EH (cell line): ENCODE measurements around the gene PIGH.
"Not testable (repeated sequence)": the region's sequence is repeated elsewhere in the genome, so short reads cannot be mapped to it uniquely, and the experiment has no call there.

Experiments used
- DNase-seq: peaks from one replicate; pipeline ENCODE4 v3.0.0-alpha.2; 2015; ENCODE audit warnings: low read depth

The PIGH gene

DNA sequence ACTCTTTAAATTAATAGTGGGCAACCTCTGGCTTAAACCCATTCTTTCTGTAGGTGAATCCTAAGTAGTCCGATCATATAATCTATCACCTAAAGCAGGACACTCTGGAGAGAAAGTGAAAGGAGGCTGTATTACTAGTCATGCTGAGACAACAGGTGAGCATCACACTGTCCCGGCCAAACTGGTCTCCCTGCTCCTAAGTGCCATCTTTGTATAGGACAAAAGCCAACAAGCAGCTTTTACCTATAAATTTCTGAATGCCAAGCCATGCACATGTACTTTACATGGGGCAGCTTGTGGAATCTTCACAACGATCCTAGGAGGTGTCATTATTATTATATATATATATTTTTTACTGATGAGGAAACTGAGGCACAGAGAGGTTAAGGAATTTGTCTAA, 48.9 kb downstream of the PIGH start:
- no peak for DNase-seq

DNA sequence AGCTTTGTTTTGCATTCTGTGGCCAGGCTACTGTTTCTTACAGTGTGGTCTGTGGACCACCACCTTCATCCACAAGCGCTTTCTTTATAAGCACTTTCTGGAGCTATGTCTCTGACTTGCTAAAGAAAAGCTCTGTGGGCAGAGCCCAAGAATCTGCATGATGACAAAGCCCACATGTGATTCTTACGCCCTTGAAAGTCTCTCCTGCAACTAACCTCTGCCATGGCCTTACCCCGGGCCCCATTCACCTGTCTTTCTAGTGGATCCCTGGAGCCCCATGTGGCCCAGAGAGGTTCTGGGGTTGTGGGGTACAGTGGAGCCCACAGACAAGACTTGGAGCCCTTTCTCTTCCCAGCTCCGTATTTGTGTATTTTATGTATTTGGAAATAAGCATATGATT, 50.3 kb downstream of the PIGH start:
- DNase-seq, result no peak

DNA sequence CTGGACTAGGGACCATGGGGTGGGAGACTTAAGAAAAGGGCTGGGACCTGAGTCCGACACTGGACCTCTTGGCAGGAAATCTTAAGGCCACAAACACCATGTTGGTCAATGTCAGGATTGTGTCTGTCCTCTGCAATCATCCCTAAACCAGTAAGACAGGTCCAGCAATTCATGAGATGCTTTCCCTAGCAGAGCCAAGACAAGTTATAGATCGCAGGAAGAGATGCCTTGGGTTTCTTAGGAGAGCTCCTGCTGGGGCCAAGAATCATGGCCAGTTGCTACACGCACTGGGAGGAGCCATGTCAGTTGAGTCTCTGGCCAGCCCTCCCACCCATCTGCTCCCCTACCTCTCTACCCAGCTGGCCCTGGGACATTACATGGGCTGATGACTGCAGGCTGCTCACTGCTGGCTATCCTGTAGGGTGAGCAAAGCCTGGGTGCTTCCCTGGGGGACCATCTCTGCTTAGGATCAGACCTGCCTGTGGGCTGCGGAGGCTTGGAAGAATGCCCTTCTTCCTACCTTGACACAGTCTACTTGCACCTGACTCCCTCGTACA, 52.8 kb downstream of the PIGH start:
- no peak for DNase-seq

DNA sequence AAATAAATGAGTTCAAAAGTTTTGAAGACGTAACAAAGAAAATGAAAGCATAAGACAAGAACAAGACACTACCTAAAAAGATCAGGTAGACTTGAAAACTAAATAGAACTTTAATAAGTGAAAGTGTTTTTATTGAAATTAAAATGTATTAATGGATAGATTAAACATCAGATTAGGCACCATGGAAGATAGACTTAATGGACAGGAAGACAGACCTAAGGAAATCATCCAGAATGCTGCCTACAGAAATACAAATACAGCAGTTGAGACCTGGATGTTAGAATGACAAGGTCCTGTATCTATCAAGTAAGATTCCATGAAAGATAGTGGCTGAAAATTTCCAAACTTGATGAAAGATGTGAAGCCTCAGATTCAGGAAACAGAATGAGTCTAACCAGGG, 55.5 kb downstream of the PIGH start:
- DNase-seq, result no peak

DNA sequence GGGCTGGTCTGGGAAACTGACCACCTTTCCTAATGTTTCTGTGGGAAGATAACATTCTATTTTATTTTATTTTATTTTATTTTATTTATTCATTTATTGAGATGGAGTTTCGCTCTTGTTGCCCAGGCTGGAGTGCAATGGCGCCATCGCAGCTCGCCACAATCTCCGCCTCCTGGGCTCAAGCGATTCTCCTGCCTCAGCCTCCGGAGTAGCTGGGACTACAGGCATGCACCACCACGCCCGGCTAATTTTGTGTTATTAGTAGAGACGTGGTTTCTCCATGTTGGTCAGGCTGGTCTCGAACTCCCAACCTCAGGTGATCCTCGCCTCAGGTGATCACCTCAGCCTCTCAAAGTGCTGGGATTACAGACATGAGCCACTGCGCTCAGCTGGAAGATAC, 57.4 kb downstream of the PIGH start:
- not testable (repeated sequence) for DNase-seq

DNA sequence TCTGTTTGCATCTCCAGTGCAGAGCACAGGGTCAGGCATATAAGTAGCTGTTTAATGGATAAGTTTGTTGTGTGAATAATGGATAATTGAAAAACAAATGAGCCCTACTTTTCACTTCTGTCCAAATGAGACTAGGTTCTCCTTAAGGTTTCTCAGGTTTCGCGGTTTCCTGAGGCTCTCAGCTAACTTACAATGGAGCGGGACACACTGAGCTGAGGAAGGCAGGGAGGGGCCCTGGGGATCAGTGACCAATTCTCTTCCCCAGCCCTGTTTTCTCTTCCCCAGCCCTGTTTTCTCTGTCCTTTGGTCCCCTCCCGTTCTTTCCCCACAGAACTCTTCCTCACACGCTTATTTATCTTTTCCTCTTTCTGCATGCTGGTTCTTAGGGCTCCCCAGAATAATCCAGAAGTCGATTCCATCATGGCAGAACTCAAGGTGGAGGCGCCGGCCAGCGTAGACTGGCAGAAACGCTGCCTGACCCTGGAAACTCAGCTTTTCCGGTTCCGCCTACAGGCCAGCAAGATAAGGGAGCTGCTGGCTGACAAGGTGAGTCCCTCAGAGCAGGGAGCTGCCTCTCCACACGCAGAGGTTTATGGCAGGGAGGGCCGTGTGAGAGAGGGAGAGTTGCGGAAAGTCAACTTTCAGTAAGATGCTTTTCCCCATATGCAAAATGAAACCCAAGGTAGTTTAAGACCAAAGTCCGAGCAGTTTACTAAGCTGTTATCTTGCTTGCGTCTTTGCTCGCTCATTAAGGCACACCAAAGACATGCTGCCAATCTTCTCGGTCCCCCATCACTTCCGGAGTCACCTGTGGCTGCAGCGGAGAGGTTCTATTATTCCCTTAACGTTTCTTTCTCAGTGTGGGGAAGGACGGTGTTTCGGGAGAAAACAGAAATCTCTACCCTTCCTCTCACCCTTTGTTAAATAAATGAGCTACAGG, 58.4 kb downstream of the PIGH start:
- no peak for DNase-seq
